T-helper 2 cell (primary cell): Measurements from ENCODE around the gene NDNF.

ENCODE experiments used
- DNase-seq, 5 experiments: peaks; one replicate each; pipeline versions ENCODE4 v3.0.0 to v3.0.0-alpha.2; 2012 to 2022

Gene NDNF

GRCh38 chr4:121014544-121014943 is 57.8 kb downstream of the NDNF start:
- DNase-seq = no peak

GRCh38 chr4:121011780-121012340 is 60.5 kb downstream of the NDNF start:
- DNase-seq = no peak

GRCh38 chr4:121011138-121011537 is 61.2 kb downstream of the NDNF start:
- DNase-seq = no peak

- no peak for DNase-seq
These were observed 62.5 kb downstream of the NDNF start for GRCh38 chr4:121009578-121010478.

GRCh38 chr4:121007660-121008059 is 64.7 kb downstream of the NDNF start:
- DNase-seq = no peak

- no peak for DNase-seq
These were observed 68.5 kb downstream of the NDNF start for GRCh38 chr4:121003863-121004262.

GRCh38 chr4:120995266-120996010 is 76.9 kb downstream of the NDNF start:
- peak in 1 of 5 experiments; percentile 19 for DNase-seq

GRCh38 chr4:120994521-120994920 is 77.8 kb downstream of the NDNF start:
- no peak for DNase-seq

- no peak for DNase-seq
These were observed 80.5 kb downstream of the NDNF start for GRCh38 chr4:120991885-120992284.

GRCh38 chr4:120990246-120990645 is 82.1 kb downstream of the NDNF start:
- no peak for DNase-seq
